HFFc6 (cell line): Measurements from ENCODE around the gene CACNA2D1. TPM values are rescaled to one million over a fixed set of nuclear protein-coding genes. Genes with fewer than 3 reads are reported as not detected.
A peak's percentile ranks its signal among the peaks of the same experiment; 100 is the strongest.

ENCODE experiments used
- DNase-seq: peaks from one replicate; pipeline ENCODE4 v3.0.0-alpha.2; 2018
- H3K27ac Mint-ChIP-seq: 2 replicates; pipeline ENCODE4 v1.8.0; 2020; ENCODE audit warnings: mild to moderate bottlenecking, mixed read lengths
- H3K27me3 Mint-ChIP-seq: 2 replicates; pipeline ENCODE4 v1.8.0; 2021; ENCODE audit warnings: mild to moderate bottlenecking, moderate library complexity, mixed read lengths; ENCODE audit not compliant: insufficient read depth
- H3K36me3 Mint-ChIP-seq: 2 replicates; pipeline ENCODE4 v1.8.0; 2021; ENCODE audit warnings: low read depth, mixed read lengths
- H3K4me1 Mint-ChIP-seq: 2 replicates; pipeline ENCODE4 v1.8.0; 2020; ENCODE audit warnings: low read depth, mixed read lengths
- H3K4me3 Mint-ChIP-seq: 2 replicates; pipeline ENCODE4 v1.8.0; 2020; ENCODE audit warnings: mild to moderate bottlenecking, moderate library complexity, mixed read lengths
- H3K9me3 Mint-ChIP-seq: 2 replicates; pipeline ENCODE4 v1.8.0; 2020; ENCODE audit warnings: mild to moderate bottlenecking, mixed read lengths
- CTCF ChIP-seq: fragments of 200-600 bp; sonication (generic); IDR thresholded peaks from 2 replicates; pipeline ENCODE4 v1.5.0; 2021; ENCODE audit warnings: antibody characterized with exemption, mild to moderate bottlenecking
- total RNA-seq, 6 experiments: library from RNA; stranded (reverse); fragmentation: NEBNext Ultra II Directional; extraction: Animal tissue kit (Norgen Biotek cat#: 25700); gene quantifications; 2 replicates in 1 of 6; 3 replicates in 5 of 6; pipeline ENCODE4 v1.2.3, GENCODE V29; 2021

CACNA2D1 gene
- total RNA-seq, 6 experiments from 2014 or later, result 34.9 to 43.6 (median 36.8) TPM

GRCh38 chr7:82359426-82359825 is 84.2 kb downstream of the CACNA2D1 start:
- no peak for TF ChIP-seq CTCF

GRCh38 chr7:82358923-82359322 is 84.7 kb downstream of the CACNA2D1 start:
- no peak for TF ChIP-seq CTCF
- H3K9me3 Mint-ChIP-seq, result no peaks in the 10 kb centered on the region
- H3K4me3 Mint-ChIP-seq, result no peak overlapping the region
- no peak for DNase-seq
- no peaks in the 10 kb centered on the region for H3K27me3 Mint-ChIP-seq
- H3K36me3 Mint-ChIP-seq, result no peaks in the 10 kb centered on the region
- peaks cover 26% of the 10 kb centered on the region for H3K4me1 Mint-ChIP-seq
- H3K27ac Mint-ChIP-seq, result no peak overlapping the region

More at GRCh38 chr7:82359426-82359825, 84.2 kb downstream of the CACNA2D1 start:
- H3K9me3 Mint-ChIP-seq, result no peaks in the 10 kb centered on the region
- no peaks in the 10 kb centered on the region for H3K27me3 Mint-ChIP-seq
- no peak overlapping the region for H3K27ac Mint-ChIP-seq
- no peak overlapping the region for H3K4me3 Mint-ChIP-seq
- no peak for DNase-seq
- no peaks in the 10 kb centered on the region for H3K36me3 Mint-ChIP-seq
- peaks cover 26% of the 10 kb centered on the region for H3K4me1 Mint-ChIP-seq

GRCh38 chr7:82358009-82358578 is 85.5 kb downstream of the CACNA2D1 start:
- H3K27ac Mint-ChIP-seq, result no peak overlapping the region
- H3K4me1 Mint-ChIP-seq, result peaks cover 26% of the 10 kb centered on the region
- TF ChIP-seq CTCF, result no peak
- DNase-seq, result no peak
- H3K4me3 Mint-ChIP-seq, result no peak overlapping the region
- no peaks in the 10 kb centered on the region for H3K36me3 Mint-ChIP-seq
- no peaks in the 10 kb centered on the region for H3K9me3 Mint-ChIP-seq
- H3K27me3 Mint-ChIP-seq, result no peaks in the 10 kb centered on the region

- no peak overlapping the region for H3K27ac Mint-ChIP-seq
- no peaks in the 10 kb centered on the region; the same call in 1 of the 2 replicates for H3K27me3 Mint-ChIP-seq
- no peaks in the 10 kb centered on the region for H3K9me3 Mint-ChIP-seq
- H3K4me1 Mint-ChIP-seq, result peaks cover 17% of the 10 kb centered on the region
- no peak overlapping the region for H3K4me3 Mint-ChIP-seq
- H3K36me3 Mint-ChIP-seq, result no peaks in the 10 kb centered on the region
- TF ChIP-seq CTCF, result no peak
- DNase-seq, result no peak
These were observed 95.3 kb downstream of the CACNA2D1 start for GRCh38 chr7:82348251-82348650.

- Mint-ChIP-seq H3K4me3 (no peak overlapping the region), H3K36me3 (no peaks in the 10 kb centered on the region), H3K27me3 (no peaks in the 10 kb centered on the region; the same call in 1 of the 2 replicates), H3K27ac (0 out of 2 replicates have a peak overlapping the region, but pooled peaks have one; percentile 1), H3K9me3 (no peaks in the 10 kb centered on the region), H3K4me1 (peaks cover 17% of the 10 kb centered on the region)
- DNase-seq, result no peak
- TF ChIP-seq CTCF, result no peak
These were observed 95.8 kb downstream of the CACNA2D1 start for GRCh38 chr7:82347808-82348207.
